Measurements from ENCODE around the gene CKAP5. TPM values are rescaled to one million over a fixed set of nuclear protein-coding genes. Genes with fewer than 3 reads are reported as not detected.

The CKAP5 gene
- total RNA-seq: 79.1 TPM

GRCh38 chr11:46845740-46846509, at the start of gene CKAP5:
Gene CKAP5, minus strand, starts transcription at chr11:46846280. Its CDS starts 25,049 bp downstream, at chr11:46821231.

GRCh38 chr11:46719048-46719542, 127.0 kb downstream of the CKAP5 start, which contains the start of gene F2:
Gene F2, plus strand, starts transcription at chr11:46719213. Its CDS starts 23 bp downstream, at chr11:46719236.

GRCh38 chr11:46700241-46701077, 145.6 kb downstream of the CKAP5 start, which contains the start of the genes ARHGAP1 and ZNF408:
Gene ARHGAP1, minus strand, starts transcription at chr11:46700619. Its CDS starts 4,512 bp downstream, at chr11:46696107.
Gene ZNF408, plus strand, starts transcription at chr11:46701031. Its CDS starts 17 bp downstream, at chr11:46701048.

Small RNAs within 50 kb of the gene (small RNA-seq; reads per million reads assigned to genes)
- gene MIR5582 (ENCODE audit: low replicate concordance) (not detected), gene RF00573 (ENCODE audit: low replicate concordance) (not detected), gene SNORD67 (ENCODE audit: low replicate concordance) (55.1 reads per million, percentile 97 among the genes with 10 or more reads in this experiment)

Other genes starting within 250 kb of the CKAP5 start
- gene HARBI1, start 229.1 kb downstream of the CKAP5 start, total RNA-seq: 5.2 TPM
- 77.1 TPM for gene ATG13, start 228.7 kb downstream of the CKAP5 start, total RNA-seq
- 36.0 TPM for gene ARHGAP1, start 145.7 kb downstream of the CKAP5 start, total RNA-seq
- 5.4 TPM for gene ZNF408, start 145.2 kb downstream of the CKAP5 start, total RNA-seq
- gene F2, start 127.1 kb downstream of the CKAP5 start, total RNA-seq: 0.35 TPM
- 25.2 TPM for gene LRP4, start 72.3 kb upstream of the CKAP5 start, total RNA-seq
- gene CSTPP1, start 90.5 kb upstream of the CKAP5 start, total RNA-seq: 37.1 TPM

Data from metanephros (tissue), 2 donors.